IMR-90 (cell line): ENCODE results near the gene ZP3. TPM values are rescaled to one million over a fixed set of nuclear protein-coding genes. Genes with fewer than 3 reads are reported as not detected.
"Not testable (repeated sequence)": the region's sequence is repeated elsewhere in the genome, so short reads cannot be mapped to it uniquely, and the experiment has no call there.

ENCODE experiments used
- ATAC-seq: fragments of 200-7000 bp; cut with Tn5 transposase; 2 replicates; pipeline ENCODE4 v1.9.1; 2020; ENCODE audit warnings: low read depth, mild to moderate bottlenecking, moderate library complexity
- BruUV-seq: library from RNA; stranded (reverse); fragments of 400-500 nt; replicated peaks from 2 replicates; lab custom pipeline; 2021; lab: Mats Ljungman, UMichigan
- CTCF ChIA-PET: fragments of 300-600 bp; formaldehyde crosslinking; extraction: SDS; loops from one replicate; lab custom pipeline; 2021; ENCODE audit warnings: antibody characterized with exemption; lab: Yijun Ruan, JAX
- POLR2A ChIA-PET: fragments of 300-600 bp; sonication (Branson Sonifier 250); formaldehyde crosslinking; loops from one replicate; lab custom pipeline; 2022; ENCODE audit warnings: antibody characterized with exemption; ENCODE audit not compliant: unreplicated experiment; lab: Charles Lee
- DNase-seq: peaks from one replicate; pipeline ENCODE4 v3.0.0; 2013
- H2AFZ ChIP-seq: replicated peaks from 2 replicates; pipeline ENCODE3; 2013; ENCODE audit warnings: low read length, mild to moderate bottlenecking; ENCODE audit not compliant: poor library complexity
- H2AK5ac ChIP-seq: 2 replicates; pipeline ENCODE4 v1.6.1; 2013; ENCODE audit warnings: low read depth, low read length, inconsistent platforms
- H2AK9ac ChIP-seq: replicated peaks from 2 replicates; pipeline ENCODE3; 2013; ENCODE audit warnings: mild to moderate bottlenecking, low read depth, low read length, moderate library complexity; ENCODE audit not compliant: poor library complexity
- H2BK120ac ChIP-seq: 2 replicates; pipeline ENCODE4 v1.6.1; 2013; ENCODE audit warnings: low read depth, low read length, inconsistent platforms
- H2BK15ac ChIP-seq: 3 replicates; pipeline ENCODE4 v1.6.1; 2013; ENCODE audit warnings: low read depth, low read length, inconsistent platforms
- H2BK20ac ChIP-seq: 2 replicates; pipeline ENCODE4 v1.6.1; 2013; ENCODE audit warnings: low read depth, mild to moderate bottlenecking, inconsistent platforms, low read length, moderate library complexity
- H2BK5ac ChIP-seq: 2 replicates; pipeline ENCODE4 v1.6.1; 2013; ENCODE audit warnings: mild to moderate bottlenecking, low read depth, low read length, inconsistent platforms; ENCODE audit not compliant: poor library complexity, severe bottlenecking
- H3K14ac ChIP-seq: replicated peaks from 2 replicates; pipeline ENCODE4 v1.6.1; 2013; ENCODE audit warnings: low read depth, low read length, inconsistent platforms
- H3K18ac ChIP-seq: 2 replicates; pipeline ENCODE4 v1.6.1; 2013; ENCODE audit warnings: low read depth, low read length, control low read depth
- H3K23ac ChIP-seq: 2 replicates; pipeline ENCODE4 v1.6.1; 2013; ENCODE audit warnings: low read depth, low read length, inconsistent platforms
- H3K27ac ChIP-seq: 2 replicates; pipeline ENCODE4 v1.5.1; 2013; ENCODE audit warnings: mild to moderate bottlenecking, control low read depth, low read length; ENCODE audit not compliant: insufficient read depth
- H3K27me3 ChIP-seq: 2 replicates; pipeline ENCODE4 v1.6.1; 2013; ENCODE audit warnings: low read length; ENCODE audit not compliant: control insufficient read depth, insufficient read depth
- H3K36me3 ChIP-seq: 2 replicates; pipeline ENCODE4 v1.6.1; 2013; ENCODE audit warnings: low read length, mixed read lengths; ENCODE audit not compliant: control insufficient read depth, insufficient read depth
- H3K4ac ChIP-seq: 2 replicates; pipeline ENCODE4 v1.6.1; 2013; ENCODE audit warnings: low read depth, low read length, inconsistent platforms
- H3K4me1 ChIP-seq: 2 replicates; pipeline ENCODE4 v1.6.1; 2013; ENCODE audit warnings: low read length, mixed read lengths; ENCODE audit not compliant: control insufficient read depth, insufficient read depth
- H3K4me2 ChIP-seq: 2 replicates; pipeline ENCODE4 v1.6.1; 2013; ENCODE audit warnings: low read depth, mild to moderate bottlenecking, control low read depth, low read length, moderate library complexity
- H3K4me3 ChIP-seq: 2 replicates; pipeline ENCODE4 v1.5.1; 2013; ENCODE audit warnings: low read depth, mild to moderate bottlenecking, control low read depth, low read length, moderate library complexity; ENCODE audit not compliant: insufficient read depth
- H3K56ac ChIP-seq: 2 replicates; pipeline ENCODE4 v1.6.1; 2013; ENCODE audit warnings: low read length, inconsistent platforms; ENCODE audit not compliant: insufficient read depth; ENCODE audit errors: extremely low read depth
- H3K79me1 ChIP-seq, 2 experiments: 2 replicates each; pipeline ENCODE4 v1.6.1; 2013; ENCODE audit warnings: low read length in 2 of 2, inconsistent platforms in 1 of 2, low read depth in 1 of 2
- H3K9ac ChIP-seq: 2 replicates; pipeline ENCODE4 v1.6.1; 2013; ENCODE audit warnings: low read depth, low read length, control low read depth
- H3K9me1 ChIP-seq: 2 replicates; pipeline ENCODE4 v1.6.1; 2013; ENCODE audit warnings: low read length, inconsistent platforms; ENCODE audit not compliant: insufficient read depth
- H3K9me3 ChIP-seq: 2 replicates; pipeline ENCODE4 v1.6.1; 2013; ENCODE audit warnings: low read length; ENCODE audit not compliant: control insufficient read depth, insufficient read depth
- H4K20me1 ChIP-seq: 2 replicates; pipeline ENCODE4 v1.6.1; 2013; ENCODE audit warnings: low read length, inconsistent platforms; ENCODE audit not compliant: insufficient read depth
- H4K5ac ChIP-seq: 2 replicates; pipeline ENCODE4 v1.6.1; 2013; ENCODE audit warnings: mild to moderate bottlenecking, low read depth, low read length, control low read depth
- H4K8ac ChIP-seq, 2 experiments: 2 replicates each; pipeline ENCODE4 v1.6.1; 2013; ENCODE audit warnings: low read depth in 2 of 2, low read length in 2 of 2, control low read depth in 1 of 2, inconsistent platforms in 1 of 2
- H4K91ac ChIP-seq: 2 replicates; pipeline ENCODE4 v1.6.1; 2013; ENCODE audit warnings: low read depth, low read length, inconsistent platforms; ENCODE audit not compliant: insufficient read depth
- WGBS, 2 experiments: methylation state at CpG; one replicate each; pipeline versions ENCODE4 v1.1.5 to v1.1.7; 2013; ENCODE audit warnings: missing lambda C conversion rate in 2 of 2; ENCODE audit not compliant: insufficient read length in 1 of 2; ENCODE audit errors: extremely low coverage in 2 of 2; 5-methylcytosine and 5-hydroxymethylcytosine counted together
- dilution Hi-C: fragments of 300-500 bp; cut with HindIII; formaldehyde crosslinking; loops from one replicate; pipeline ENCODE4 v1.14.3; 2018; ENCODE audit warnings: low sequenced_read_pairs; ENCODE audit not compliant: unreplicated experiment
- in situ Hi-C: fragments of 300-500 bp; cut with MboI; formaldehyde crosslinking; loops from 3 replicates; pipeline ENCODE4 v1.14.3; 2019; ENCODE audit warnings: low sequenced_read_pairs, inconsistent platforms, mixed read lengths
- intact Hi-C: fragments of 100-400 bp; cut with micrococcal nuclease; formaldehyde crosslinking; loops from 2 replicates; pipeline ENCODE4 v1.10.0; 2022
- polyA plus RNA-seq, 3 experiments: library from polyadenylated mRNA; depleted of rRNA; stranded (reverse); fragments of >200 nt; gene quantifications; 2 replicates each; pipeline ENCODE4 v1.2.3, GENCODE V29; 2012; ENCODE audit warnings: low replicate concordance in 1 of 3
- total RNA-seq: library from RNA; depleted of rRNA; stranded (reverse); fragments of >200 nt; gene quantifications from 2 replicates; pipeline ENCODE4 v1.2.3, GENCODE V29; 2012

Gene ZP3
- total and polyA plus RNA-seq, 2 of the 4 experiments (the other 2 are of a cell fraction), result 0.54 to 0.67 TPM

DNA sequence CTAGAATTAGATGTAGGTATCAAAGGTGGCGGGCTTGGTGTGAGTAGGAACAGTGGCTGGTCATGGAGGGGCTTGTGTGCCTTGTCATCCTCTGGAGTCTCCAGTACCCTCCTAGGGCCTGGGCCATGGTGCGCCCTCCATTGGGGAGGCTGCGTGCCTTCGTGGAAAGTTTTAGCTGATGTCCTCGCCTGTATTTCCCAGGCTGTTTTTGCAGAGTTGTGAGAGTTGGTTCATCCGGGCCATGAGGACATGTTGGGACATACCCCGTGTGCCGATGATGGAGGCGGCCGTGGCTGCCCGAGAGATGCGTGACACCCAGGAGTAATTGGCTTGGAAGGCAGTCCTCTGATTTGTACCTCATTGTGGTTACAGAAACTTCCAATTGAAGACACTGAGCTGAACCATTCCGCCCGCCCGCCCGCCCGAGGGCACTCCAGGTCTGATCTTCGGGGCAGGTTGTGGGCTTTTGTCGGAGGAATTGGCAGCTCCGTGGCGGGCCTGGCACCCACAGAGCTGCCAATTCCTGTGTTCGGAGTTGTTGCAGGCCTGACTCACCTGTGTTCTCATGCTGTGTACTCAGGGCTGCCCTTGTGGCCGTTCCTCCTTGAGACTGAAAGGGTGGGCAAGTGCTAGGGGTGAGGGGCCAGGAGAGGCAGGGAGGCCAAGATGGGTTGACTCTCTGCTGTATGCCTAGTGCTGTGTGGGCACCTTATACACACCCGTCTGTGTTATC, 52.2 kb downstream of the ZP3 start:
- H3K18ac ChIP-seq, H3K27me3 ChIP-seq, H4K91ac ChIP-seq, H3K4me2 ChIP-seq, H4K20me1 ChIP-seq, DNase-seq, H2BK5ac ChIP-seq, intact Hi-C loops, in situ Hi-C loops, H3K23ac ChIP-seq, H3K4ac ChIP-seq, H2BK20ac ChIP-seq, H2BK120ac ChIP-seq, H3K79me1 ChIP-seq, H3K9me1 ChIP-seq, ATAC-seq, H4K8ac ChIP-seq, H4K5ac ChIP-seq, H3K56ac ChIP-seq, BruUV-seq, POLR2A ChIA-PET, H3K36me3 ChIP-seq, H3K27ac ChIP-seq, H2AK9ac ChIP-seq, H3K9me3 ChIP-seq, dilution Hi-C loops, H3K9ac ChIP-seq, H3K4me3 ChIP-seq, H3K14ac ChIP-seq, CTCF ChIA-PET, H2AK5ac ChIP-seq, H2AFZ ChIP-seq, H2BK15ac ChIP-seq, H3K4me1 ChIP-seq: not testable (repeated sequence)
- WGBS, 2 experiments, result no CpG with 5 or more reads among the region's 24 CpGs

- H3K36me3 ChIP-seq, H4K8ac ChIP-seq, H2BK5ac ChIP-seq, H3K23ac ChIP-seq, H4K20me1 ChIP-seq, H2AK9ac ChIP-seq, H3K27me3 ChIP-seq, intact Hi-C loops, POLR2A ChIA-PET, H2BK120ac ChIP-seq, H3K4ac ChIP-seq, dilution Hi-C loops, H2BK15ac ChIP-seq, H3K9me1 ChIP-seq, H4K5ac ChIP-seq, ATAC-seq, H3K56ac ChIP-seq, H2AK5ac ChIP-seq, DNase-seq, H3K14ac ChIP-seq, H3K9ac ChIP-seq, BruUV-seq, H4K91ac ChIP-seq, H3K27ac ChIP-seq, CTCF ChIA-PET, H2AFZ ChIP-seq, H3K4me3 ChIP-seq, H3K18ac ChIP-seq, H2BK20ac ChIP-seq, H3K79me1 ChIP-seq, H3K9me3 ChIP-seq, H3K4me2 ChIP-seq, H3K4me1 ChIP-seq, in situ Hi-C loops: not testable (repeated sequence)
- no CpG with 5 or more reads among the region's 11 CpGs for WGBS, 2 experiments
Measured at GRCh38 chr7:76479628-76480027, 54.9 kb downstream of the ZP3 start.
